Liver (tissue), 3 donors: ENCODE data around the gene TEX36.

ENCODE experiments used
- CTCF ChIP-seq: fragments of 150-350 bp; IDR thresholded peaks from 2 replicates; pipeline ENCODE4 v1.5.1; 2017; ENCODE audit warnings: improper control_type of control experiment, low read depth, low read length; ENCODE audit not compliant: missing input control
- EGR1 ChIP-seq, 2 donors: IDR thresholded peaks; 2 replicates each; pipeline ENCODE4 v1.6.1; 2016 to 2018; ENCODE audit warnings: antibody characterized with exemption in 2 of 2, low read depth in 2 of 2
- FOXA1 ChIP-seq: IDR thresholded peaks from 2 replicates; pipeline ENCODE4 v1.6.1; 2016; ENCODE audit warnings: antibody characterized with exemption
- GABPA ChIP-seq, 2 donors: IDR thresholded peaks in 1 of 2; conservative IDR thresholded peaks in 1 of 2; 2 replicates each; pipeline ENCODE4 v1.6.1; 2016; ENCODE audit warnings: antibody characterized with exemption in 2 of 2, mild to moderate bottlenecking in 1 of 2, moderate library complexity in 1 of 2
- HNF4G ChIP-seq: IDR thresholded peaks from 2 replicates; pipeline ENCODE4 v1.6.1; 2016; ENCODE audit warnings: antibody characterized with exemption
- JUND ChIP-seq, 2 donors: IDR thresholded peaks; 2 replicates each; pipeline ENCODE4 v1.6.1; 2016; ENCODE audit warnings: antibody characterized with exemption in 2 of 2
- MAX ChIP-seq: IDR thresholded peaks from 2 replicates; pipeline ENCODE4 v1.6.1; 2016; ENCODE audit warnings: antibody characterized with exemption
- NR2F2 ChIP-seq: IDR thresholded peaks from 2 replicates; pipeline ENCODE4 v1.6.1; 2016; ENCODE audit warnings: antibody characterized with exemption
- RAD21 ChIP-seq, 2 donors: IDR thresholded peaks; 2 replicates each; pipeline ENCODE4 v1.6.1; 2016; ENCODE audit warnings: antibody characterized with exemption in 2 of 2, mild to moderate bottlenecking in 2 of 2
- RXRA ChIP-seq, 2 donors: IDR thresholded peaks; 2 replicates each; pipeline ENCODE4 v1.6.1; 2017 to 2018; ENCODE audit warnings: antibody characterized with exemption in 2 of 2, mild to moderate bottlenecking in 1 of 2
- TAF1 ChIP-seq: conservative IDR thresholded peaks from 2 replicates; pipeline ENCODE4 v1.6.1; 2016; ENCODE audit warnings: antibody characterized with exemption, mild to moderate bottlenecking
- YY1 ChIP-seq: IDR thresholded peaks from 2 replicates; pipeline ENCODE4 v1.6.1; 2016; ENCODE audit warnings: antibody characterized with exemption, mild to moderate bottlenecking
- TF ChIP-seq, protein P1 (sequence below): IDR thresholded peaks from 2 replicates; pipeline ENCODE4 v1.6.1; 2016; ENCODE audit warnings: antibody characterized with exemption, mild to moderate bottlenecking
- TF ChIP-seq, protein P2 (sequence below): IDR thresholded peaks from 2 replicates; pipeline ENCODE4 v1.6.1; 2016; ENCODE audit warnings: antibody characterized with exemption
- donor health status: healthy.
- donor health status: healthy.

- TF ChIP-seq CTCF (no peak), JUND (IDR thresholded peaks at IDR 0.05) (no peak), TAF1 (no peak), RAD21 (IDR thresholded peaks at IDR 0.05) (no peak), YY1 (no peak), GABPA (IDR thresholded peaks at IDR 0.05 in 1 of 2, conservative IDR thresholded peaks at IDR 0.05 in 1 of 2) (no peak), MAX (no peak), EGR1 (IDR thresholded peaks at IDR 0.05; ENCODE audit: low read depth in 2 of 2) (no peak), NR2F2 (no peak), HNF4G (no peak), RXRA (IDR thresholded peaks at IDR 0.05) (no peak), FOXA1 (no peak)
- TF ChIP-seq, protein P1, sequence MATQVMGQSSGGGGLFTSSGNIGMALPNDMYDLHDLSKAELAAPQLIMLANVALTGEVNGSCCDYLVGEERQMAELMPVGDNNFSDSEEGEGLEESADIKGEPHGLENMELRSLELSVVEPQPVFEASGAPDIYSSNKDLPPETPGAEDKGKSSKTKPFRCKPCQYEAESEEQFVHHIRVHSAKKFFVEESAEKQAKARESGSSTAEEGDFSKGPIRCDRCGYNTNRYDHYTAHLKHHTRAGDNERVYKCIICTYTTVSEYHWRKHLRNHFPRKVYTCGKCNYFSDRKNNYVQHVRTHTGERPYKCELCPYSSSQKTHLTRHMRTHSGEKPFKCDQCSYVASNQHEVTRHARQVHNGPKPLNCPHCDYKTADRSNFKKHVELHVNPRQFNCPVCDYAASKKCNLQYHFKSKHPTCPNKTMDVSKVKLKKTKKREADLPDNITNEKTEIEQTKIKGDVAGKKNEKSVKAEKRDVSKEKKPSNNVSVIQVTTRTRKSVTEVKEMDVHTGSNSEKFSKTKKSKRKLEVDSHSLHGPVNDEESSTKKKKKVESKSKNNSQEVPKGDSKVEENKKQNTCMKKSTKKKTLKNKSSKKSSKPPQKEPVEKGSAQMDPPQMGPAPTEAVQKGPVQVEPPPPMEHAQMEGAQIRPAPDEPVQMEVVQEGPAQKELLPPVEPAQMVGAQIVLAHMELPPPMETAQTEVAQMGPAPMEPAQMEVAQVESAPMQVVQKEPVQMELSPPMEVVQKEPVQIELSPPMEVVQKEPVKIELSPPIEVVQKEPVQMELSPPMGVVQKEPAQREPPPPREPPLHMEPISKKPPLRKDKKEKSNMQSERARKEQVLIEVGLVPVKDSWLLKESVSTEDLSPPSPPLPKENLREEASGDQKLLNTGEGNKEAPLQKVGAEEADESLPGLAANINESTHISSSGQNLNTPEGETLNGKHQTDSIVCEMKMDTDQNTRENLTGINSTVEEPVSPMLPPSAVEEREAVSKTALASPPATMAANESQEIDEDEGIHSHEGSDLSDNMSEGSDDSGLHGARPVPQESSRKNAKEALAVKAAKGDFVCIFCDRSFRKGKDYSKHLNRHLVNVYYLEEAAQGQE = no peak
- TF ChIP-seq, protein P2, sequence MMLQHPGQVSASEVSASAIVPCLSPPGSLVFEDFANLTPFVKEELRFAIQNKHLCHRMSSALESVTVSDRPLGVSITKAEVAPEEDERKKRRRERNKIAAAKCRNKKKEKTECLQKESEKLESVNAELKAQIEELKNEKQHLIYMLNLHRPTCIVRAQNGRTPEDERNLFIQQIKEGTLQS = no peak
Measured at GRCh38 chr10:125607689-125608290, 75.2 kb downstream of the TEX36 start.
